IPS-20b (cell line): ENCODE data around the gene SCAI.

Experiments used
- H3K27ac ChIP-seq: one replicate; pipeline ENCODE4 v1.5.1; 2013; ENCODE audit warnings: low read length
- H3K27me3 ChIP-seq: 2 replicates; pipeline ENCODE4 v1.6.1; 2013; ENCODE audit warnings: mild to moderate bottlenecking, low read length, inconsistent platforms; ENCODE audit not compliant: insufficient read depth
- H3K36me3 ChIP-seq: 2 replicates; pipeline ENCODE4 v1.6.1; 2013; ENCODE audit warnings: low read depth, mild to moderate bottlenecking, inconsistent platforms, low read length, moderate library complexity; ENCODE audit not compliant: insufficient read depth
- H3K4me1 ChIP-seq: 2 replicates; pipeline ENCODE4 v1.6.1; 2013; ENCODE audit warnings: mild to moderate bottlenecking, control low read depth, inconsistent platforms, low read length, moderate library complexity; ENCODE audit not compliant: insufficient read depth
- H3K4me3 ChIP-seq: 2 replicates; pipeline ENCODE4 v1.5.1; 2013; ENCODE audit warnings: mild to moderate bottlenecking, low read length, inconsistent platforms
- H3K9ac ChIP-seq: 2 replicates; pipeline ENCODE4 v1.6.1; 2013; ENCODE audit warnings: low read depth, mild to moderate bottlenecking, inconsistent platforms, low read length, moderate library complexity
- H3K9me3 ChIP-seq: 2 replicates; pipeline ENCODE4 v1.6.1; 2013; ENCODE audit warnings: mild to moderate bottlenecking, low read depth, low read length, inconsistent platforms; ENCODE audit not compliant: insufficient read depth

SCAI gene

DNA sequence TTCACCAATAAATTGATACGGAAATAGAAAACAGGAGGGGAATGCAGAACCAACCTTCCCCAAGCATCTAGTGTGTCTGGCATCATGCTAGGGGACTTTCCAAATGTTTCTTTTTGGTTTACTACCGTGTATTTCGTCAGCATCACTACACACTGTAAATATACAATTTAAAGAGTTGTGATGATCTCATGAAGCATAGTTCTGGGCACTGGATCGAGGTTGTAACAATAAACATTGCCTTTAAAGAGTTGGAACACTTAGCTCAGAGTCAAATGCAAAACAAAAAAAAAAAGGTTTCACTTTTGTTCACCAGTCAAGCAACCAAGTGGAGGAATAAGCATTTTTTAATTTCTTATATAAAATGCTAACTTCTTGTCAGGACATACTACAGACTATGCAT, 2.9 kb upstream of the SCAI start:
- no peaks in the 10 kb centered on the region; the same call in 1 of the 2 replicates for H3K4me1 ChIP-seq
- no peaks in the 10 kb centered on the region for H3K27me3 ChIP-seq
- peaks cover 26% of the 10 kb centered on the region for H3K36me3 ChIP-seq
- no peak overlapping the region for H3K9ac ChIP-seq
- no peak overlapping the region for H3K27ac ChIP-seq
- H3K4me3 ChIP-seq, result no peak overlapping the region
- no peaks in the 10 kb centered on the region for H3K9me3 ChIP-seq

DNA sequence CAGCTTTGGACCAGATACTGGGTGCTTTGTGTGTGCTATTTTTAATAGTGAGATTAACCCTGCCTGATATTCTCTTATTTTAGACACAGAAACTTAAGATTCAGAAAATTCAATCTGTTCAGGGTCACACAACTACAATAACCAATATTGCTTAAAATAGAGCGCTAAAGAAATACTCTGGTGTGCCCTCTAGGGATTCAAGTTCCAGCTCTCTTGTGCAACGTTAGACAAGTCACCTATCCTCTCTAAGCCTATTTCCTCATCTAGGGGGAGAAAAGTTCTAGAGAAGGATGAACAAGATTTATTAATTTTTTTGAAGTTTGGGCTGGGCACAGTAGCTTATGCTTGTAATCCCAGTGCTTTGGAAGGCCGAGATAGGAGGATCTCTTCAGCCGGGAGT, 2.1 kb upstream of the SCAI start:
- no peak overlapping the region for H3K9ac ChIP-seq
- no peak overlapping the region for H3K4me3 ChIP-seq
- peaks cover 21% of the 10 kb centered on the region for H3K36me3 ChIP-seq
- no peaks in the 10 kb centered on the region for H3K9me3 ChIP-seq
- no peak overlapping the region for H3K27ac ChIP-seq
- no peaks in the 10 kb centered on the region for H3K27me3 ChIP-seq
- H3K4me1 ChIP-seq, result no peaks in the 10 kb centered on the region; the same call in 1 of the 2 replicates

DNA sequence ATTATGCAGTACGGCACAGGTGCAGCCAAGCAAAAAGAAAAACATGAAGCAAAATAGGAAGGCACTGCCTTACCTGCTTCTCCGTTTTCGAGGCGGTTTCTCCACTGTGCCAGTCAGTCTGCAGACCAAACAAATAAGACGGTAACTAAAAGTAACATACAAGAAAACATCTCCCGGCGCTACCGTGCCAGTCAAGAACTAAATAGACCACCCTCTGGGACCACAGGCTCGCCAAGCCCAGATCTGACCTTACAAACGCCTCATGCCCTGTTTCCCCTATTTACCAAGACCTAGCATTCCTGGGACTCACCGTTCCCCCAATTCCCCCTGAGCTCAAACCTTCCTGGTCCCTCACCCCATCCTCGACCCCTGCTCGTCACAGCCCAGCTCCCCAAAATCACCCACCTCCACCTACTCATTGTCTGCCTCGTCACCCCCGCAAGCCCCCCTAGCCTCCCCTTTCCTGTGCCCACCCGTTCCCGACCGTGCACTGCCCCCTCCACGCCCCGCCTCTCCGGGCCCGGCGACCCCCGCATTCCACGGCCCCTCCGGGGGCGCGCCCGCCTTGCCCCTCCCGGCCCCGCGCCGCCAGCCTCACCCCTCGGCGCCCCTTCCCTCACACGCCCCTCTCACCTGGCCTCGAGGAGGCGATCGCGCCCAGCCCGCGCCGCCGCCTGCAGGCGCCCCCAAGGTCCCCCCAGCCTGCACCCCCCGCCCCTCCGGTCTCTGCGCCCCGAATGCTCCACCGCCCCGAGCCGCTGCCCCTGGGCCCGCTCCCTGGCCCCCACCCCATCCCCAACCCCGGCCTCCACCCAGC, 560 bp downstream of the SCAI start:
- Histone ChIP-seq H3K27me3 (no peaks in the 10 kb centered on the region), H3K9me3 (no peaks in the 10 kb centered on the region), H3K4me1 (no peaks in the 10 kb centered on the region; the same call in 1 of the 2 replicates), H3K36me3 (peaks cover 19% of the 10 kb centered on the region; the same call in 1 of the 2 replicates), H3K4me3 (peak overlapping the region; percentile 94), H3K9ac (peak overlapping the region; percentile 85), H3K27ac (no peak overlapping the region)

- no peak overlapping the region for H3K27ac ChIP-seq
- H3K4me3 ChIP-seq, result peak overlapping the region; percentile 94; the same call in 1 of the 2 replicates
- H3K9me3 ChIP-seq, result no peaks in the 10 kb centered on the region
- peaks cover 19% of the 10 kb centered on the region; the same call in 1 of the 2 replicates for H3K36me3 ChIP-seq
- H3K27me3 ChIP-seq, result no peaks in the 10 kb centered on the region
- no peaks in the 10 kb centered on the region; the same call in 1 of the 2 replicates for H3K4me1 ChIP-seq
- H3K9ac ChIP-seq, result peak overlapping the region; percentile 85; the same call in 1 of the 2 replicates
Observed at GRCh38 chr9:125141751-125142150, 1.6 kb downstream of the SCAI start.

- H3K9ac ChIP-seq, result peak overlapping the region; percentile 85; the same call in 1 of the 2 replicates
- H3K27ac ChIP-seq, result no peak overlapping the region
- H3K4me3 ChIP-seq, result no peak overlapping the region
- H3K36me3 ChIP-seq, result peaks cover 19% of the 10 kb centered on the region; the same call in 1 of the 2 replicates
- no peaks in the 10 kb centered on the region; the same call in 1 of the 2 replicates for H3K4me1 ChIP-seq
- H3K27me3 ChIP-seq, result no peaks in the 10 kb centered on the region
- no peaks in the 10 kb centered on the region for H3K9me3 ChIP-seq
Observed at GRCh38 chr9:125141251-125141650, 2.1 kb downstream of the SCAI start.

GRCh38 chr9:125140576-125140975, 2.8 kb downstream of the SCAI start:
- peaks cover 19% of the 10 kb centered on the region; the same call in 1 of the 2 replicates for H3K36me3 ChIP-seq
- no peak overlapping the region for H3K27ac ChIP-seq
- no peak overlapping the region for H3K4me3 ChIP-seq
- no peak overlapping the region for H3K9ac ChIP-seq
- H3K9me3 ChIP-seq, result no peaks in the 10 kb centered on the region
- no peaks in the 10 kb centered on the region for H3K27me3 ChIP-seq
- no peaks in the 10 kb centered on the region; the same call in 1 of the 2 replicates for H3K4me1 ChIP-seq

DNA sequence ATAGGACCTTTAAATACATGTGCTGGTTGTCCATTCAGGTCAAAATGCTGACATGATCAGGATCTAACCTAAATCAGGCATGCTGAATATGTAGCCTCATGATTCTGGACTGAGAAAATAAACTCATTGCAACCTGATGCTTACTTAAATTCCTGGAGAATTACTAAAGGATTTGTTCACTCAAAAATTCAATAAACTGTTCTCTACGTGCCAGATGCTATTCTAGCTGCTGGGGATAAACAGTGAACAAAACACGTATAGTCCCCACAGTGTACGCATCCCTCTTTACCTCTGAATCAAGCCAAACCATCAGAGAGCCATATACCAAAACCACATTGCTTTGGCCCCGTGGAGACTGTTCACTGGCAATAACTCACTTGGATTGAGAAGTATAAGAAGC, 6.1 kb downstream of the SCAI start:
- Histone ChIP-seq H3K9me3 (no peaks in the 10 kb centered on the region), H3K4me3 (no peak overlapping the region), H3K27me3 (no peaks in the 10 kb centered on the region), H3K27ac (no peak overlapping the region), H3K9ac (no peak overlapping the region), H3K36me3 (peaks cover 19% of the 10 kb centered on the region; the same call in 1 of the 2 replicates), H3K4me1 (no peaks in the 10 kb centered on the region; the same call in 1 of the 2 replicates)

DNA sequence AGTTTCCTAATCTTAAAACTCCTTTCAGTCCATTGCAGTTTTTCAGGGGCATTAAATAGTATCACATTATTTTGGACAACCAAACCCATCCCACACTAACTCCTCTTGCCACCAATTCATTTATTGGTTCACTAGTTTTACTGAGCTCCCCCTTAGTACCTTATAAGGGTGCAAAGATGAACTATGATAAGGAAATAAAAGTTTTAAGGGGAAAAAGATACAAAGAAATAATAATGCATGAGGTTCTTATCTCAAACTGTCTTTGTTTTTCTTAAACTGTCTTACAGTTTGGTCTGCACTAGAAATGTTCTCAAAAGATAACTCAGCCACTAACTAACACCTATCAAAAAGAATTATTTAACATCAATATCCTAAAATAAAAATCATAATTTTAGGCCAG, 8.4 kb downstream of the SCAI start:
- Histone ChIP-seq H3K9ac (no peak overlapping the region), H3K36me3 (peaks cover 7% of the 10 kb centered on the region; the same call in 1 of the 2 replicates), H3K27me3 (no peaks in the 10 kb centered on the region), H3K9me3 (no peaks in the 10 kb centered on the region), H3K4me1 (no peaks in the 10 kb centered on the region), H3K27ac (no peak overlapping the region), H3K4me3 (no peak overlapping the region)

DNA sequence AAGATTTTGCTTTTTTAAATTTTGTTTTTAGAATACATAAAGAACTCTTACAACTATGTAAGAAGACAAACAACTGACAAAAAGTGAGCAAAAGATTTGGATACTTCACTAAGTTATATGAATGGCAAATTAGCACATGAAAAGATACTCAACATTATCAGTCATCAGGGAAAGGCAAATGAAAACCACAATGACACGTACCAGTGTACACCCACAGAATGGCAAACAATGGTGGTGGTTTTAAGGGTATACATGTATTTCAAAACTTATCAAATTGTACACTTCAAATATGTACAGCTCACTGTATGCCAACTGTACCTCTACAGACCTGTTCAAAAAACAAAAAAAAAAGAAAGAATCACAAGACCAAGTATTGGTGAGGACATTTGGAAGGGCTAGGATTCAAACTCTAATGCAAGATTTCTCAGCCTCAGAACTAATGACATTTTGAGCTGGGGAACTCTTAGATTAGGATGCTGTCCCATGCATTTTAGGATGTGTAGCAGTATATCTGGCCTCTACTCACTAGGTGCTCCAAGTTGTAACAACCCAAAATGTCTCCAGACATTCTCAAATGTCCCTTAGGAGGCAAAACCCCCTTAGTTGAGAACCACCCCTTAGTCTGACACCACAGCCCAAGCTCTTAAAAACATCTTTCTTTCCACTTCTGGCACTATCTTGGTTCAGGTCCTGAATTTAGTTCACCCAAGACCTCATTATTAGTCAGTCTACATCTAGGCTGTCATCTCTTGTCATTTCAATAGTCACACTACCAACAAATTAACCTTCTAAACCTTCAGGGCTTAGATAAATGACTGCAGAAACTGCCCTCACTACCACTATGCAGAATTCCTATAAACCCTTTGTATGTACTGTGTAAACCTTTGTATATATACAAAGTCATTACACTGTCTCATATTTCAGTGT, 9.7 kb downstream of the SCAI start:
- no peaks in the 10 kb centered on the region for H3K4me1 ChIP-seq
- no peaks in the 10 kb centered on the region for H3K9me3 ChIP-seq
- no peak overlapping the region for H3K9ac ChIP-seq
- no peaks in the 10 kb centered on the region; the same call in 1 of the 2 replicates for H3K36me3 ChIP-seq
- no peak overlapping the region for H3K4me3 ChIP-seq
- no peaks in the 10 kb centered on the region for H3K27me3 ChIP-seq
- H3K27ac ChIP-seq, result no peak overlapping the region

DNA sequence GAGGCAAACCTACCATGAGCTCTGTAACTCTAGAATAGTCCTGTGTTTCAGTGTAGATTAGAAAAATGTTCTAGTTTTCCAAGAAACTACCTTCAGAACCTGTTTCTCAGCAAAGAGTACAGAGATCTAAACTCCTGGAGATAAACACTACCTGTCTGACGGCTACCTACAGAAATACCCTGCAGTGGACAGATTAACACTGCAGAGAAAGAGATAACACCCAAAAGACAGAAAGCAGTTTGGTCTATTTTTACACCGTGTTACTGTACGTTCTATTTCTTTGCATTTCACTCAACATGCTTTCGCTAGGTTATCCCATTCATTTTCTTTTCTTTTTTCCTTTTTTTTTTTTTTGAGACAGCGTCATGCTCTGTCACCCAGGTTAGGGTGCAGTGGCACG, 11.6 kb downstream of the SCAI start:
- no peaks in the 10 kb centered on the region for H3K4me1 ChIP-seq
- H3K9ac ChIP-seq, result no peak overlapping the region

GRCh38 chr9:125126019-125126746, 17.1 kb downstream of the SCAI start:
- no peaks in the 10 kb centered on the region for H3K27me3 ChIP-seq
- no peaks in the 10 kb centered on the region for H3K9me3 ChIP-seq
- H3K36me3 ChIP-seq, result no peaks in the 10 kb centered on the region
- no peak overlapping the region for H3K9ac ChIP-seq
- H3K27ac ChIP-seq, result no peak overlapping the region
- no peaks in the 10 kb centered on the region for H3K4me1 ChIP-seq
- no peak overlapping the region for H3K4me3 ChIP-seq

More for the DNA sequence above, 11.6 kb downstream of the SCAI start:
- H3K4me3 ChIP-seq, result no peak overlapping the region
- H3K27me3 ChIP-seq, result no peaks in the 10 kb centered on the region
- no peaks in the 10 kb centered on the region for H3K36me3 ChIP-seq
- H3K27ac ChIP-seq, result no peak overlapping the region
- no peaks in the 10 kb centered on the region for H3K9me3 ChIP-seq
